Sigmoid colon (tissue), 7 donors: ENCODE results near the gene MAGOHB. TPM values are rescaled to one million over a fixed set of nuclear protein-coding genes. Genes with fewer than 3 reads are reported as not detected.
"Not testable (repeated sequence)": the region's sequence is repeated elsewhere in the genome, so short reads cannot be mapped to it uniquely, and the experiment has no call there.

Experiments
- DNase-seq: peaks from one replicate; pipeline ENCODE4 v3.0.0-alpha.2; 2019
- H3K27ac ChIP-seq, 4 donors: fragments of 200-600 bp; sonication (generic); one replicate each; pipeline ENCODE4 v1.5.1; 2016 to 2019; ENCODE audit warnings: mild to moderate bottlenecking in 1 of 4
- H3K27me3 ChIP-seq, 3 donors: fragments of 200-600 bp; sonication (generic); one replicate each; pipeline ENCODE4 v1.5.1; 2019; ENCODE audit warnings: mild to moderate bottlenecking in 1 of 3
- H3K36me3 ChIP-seq, 4 donors: fragments of 200-600 bp; sonication (generic); one replicate each; pipeline ENCODE4 v1.5.1; 2016 to 2019
- H3K4me1 ChIP-seq, 4 donors: fragments of 200-600 bp; sonication (generic); one replicate each; pipeline ENCODE4 v1.5.1; 2017 to 2019
- H3K4me3 ChIP-seq, 4 donors: fragments of 200-600 bp; sonication (generic); one replicate each; pipeline ENCODE4 v1.5.1; 2017 to 2019; ENCODE audit warnings: mild to moderate bottlenecking in 2 of 4, moderate library complexity in 1 of 4
- H3K9me3 ChIP-seq, 4 donors: fragments of 200-600 bp in 3 of 4; sonication (generic) in 3 of 4; one replicate each; pipeline versions ENCODE4 v1.5.1 to v1.6.1; 2013 to 2019
- CTCF ChIP-seq, 4 experiments: fragments of 450-650 bp in 3 of 4; fragments of 200-600 bp in 1 of 4; IDR thresholded peaks; one replicate each; pipeline ENCODE4 v1.5.1; 2016 to 2019; ENCODE audit warnings: antibody characterized with exemption in 4 of 4, mild to moderate bottlenecking in 3 of 4, moderate library complexity in 2 of 4
- EP300 ChIP-seq, 4 donors: sonication (generic); formaldehyde crosslinking; IDR thresholded peaks; one replicate each; pipeline ENCODE4 v1.6.1; 2017; ENCODE audit warnings: antibody characterized with exemption in 4 of 4
- POLR2A ChIP-seq, 2 donors: fragments of 450-650 bp; IDR thresholded peaks; one replicate each; pipeline ENCODE4 v1.6.1; 2016; ENCODE audit warnings: antibody characterized with exemption in 2 of 2, mild to moderate bottlenecking in 2 of 2, moderate library complexity in 2 of 2
- POLR2AphosphoS5 ChIP-seq, 4 donors: sonication (generic); formaldehyde crosslinking; IDR thresholded peaks; one replicate each; pipeline ENCODE4 v1.6.1; 2017; ENCODE audit warnings: antibody characterized with exemption in 4 of 4
- WGBS, 2 donors: extraction: QIAGEN DNeasy Blood & Tissue Kit; methylation state at CpG; one replicate each; pipeline ENCODE4 v1.1.7; 2013; 5-methylcytosine and 5-hydroxymethylcytosine counted together
- intact Hi-C: fragments of 100-400 bp; cut with DNase I; formaldehyde crosslinking; loops from one replicate; pipeline ENCODE4 v1.15.1; 2023
- polyA plus RNA-seq, 3 donors: library from polyadenylated mRNA; stranded (reverse); fragments of 200-250 nt; gene quantifications; one replicate each; pipeline ENCODE4 v1.2.3, GENCODE V29; 2013
- total RNA-seq, 4 donors: library from RNA; depleted of rRNA; stranded (reverse); fragments of >200 nt; gene quantifications; one replicate each; pipeline ENCODE4 v1.1.0, GENCODE V29; 2016
- donor health status: healthy with polysubstance abuse.
- donor health status: Bipolar disorder and iron deficiency.
- donor health status: healthy.

MAGOHB gene
- total and polyA plus RNA-seq, 7 donors: 8.6 to 25.7 (median 17.4) TPM

DNA sequence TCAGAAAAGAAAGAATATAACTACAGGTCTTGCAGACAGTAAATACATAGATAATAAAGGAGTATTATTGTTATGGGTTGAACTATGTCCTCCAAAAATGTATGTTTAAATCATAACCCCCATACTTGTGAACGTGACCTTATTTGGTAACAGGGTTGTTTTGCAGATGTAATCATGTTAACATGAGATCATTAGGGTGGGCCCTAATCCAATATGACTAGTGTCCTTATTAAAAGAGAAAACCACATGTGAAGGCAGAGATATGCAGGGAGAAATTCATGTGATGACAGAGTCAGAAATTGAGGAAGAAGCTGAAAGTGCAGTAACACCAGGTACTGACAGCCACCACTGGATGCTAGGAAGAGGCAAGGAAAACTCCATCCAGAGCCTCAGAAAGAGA, 29.0 kb downstream of the MAGOHB start:
- DNase-seq: no peak
- 56 to 76% methylated on average over 1 of the region's 1 CpG for WGBS, 2 donors
- Histone ChIP-seq H3K4me3 (no peak overlapping the region), H3K36me3 (peaks cover 0 to 8% (median 0%) of the 10 kb centered on the region in 4 donors), H3K9me3 (no peaks in the 10 kb centered on the region), H3K27me3 (no peaks in the 10 kb centered on the region), H3K27ac (no peak overlapping the region), H3K4me1 (no peaks in the 10 kb centered on the region)
- intact Hi-C loops: no loop called here
- TF ChIP-seq EP300 (IDR thresholded peaks at IDR 0.05): no peak

GRCh38 chr12:10582704-10583103, 30.7 kb downstream of the MAGOHB start:
- peaks cover 0 to 5% (median 0%) of the 10 kb centered on the region in 4 donors for H3K36me3 ChIP-seq
- no peak overlapping the region for H3K4me3 ChIP-seq
- intact Hi-C loops: no loop called here
- 91 to 97% methylated on average over 3 of the region's 3 CpGs for WGBS, 2 donors
- H3K4me1 ChIP-seq: no peaks in the 10 kb centered on the region
- DNase-seq: no peak
- H3K9me3 ChIP-seq: no peaks in the 10 kb centered on the region
- no peak overlapping the region for H3K27ac ChIP-seq
- H3K27me3 ChIP-seq: no peaks in the 10 kb centered on the region
- TF ChIP-seq EP300 (IDR thresholded peaks at IDR 0.05) (no peak), POLR2A (IDR thresholded peaks at IDR 0.05) (no peak), CTCF (IDR thresholded peaks at IDR 0.05) (no peak), POLR2AphosphoS5 (IDR thresholded peaks at IDR 0.05) (no peak)

GRCh38 chr12:10582133-10582532, 31.3 kb downstream of the MAGOHB start:
- H3K36me3 ChIP-seq, H3K4me1 ChIP-seq, intact Hi-C loops, DNase-seq, H3K4me3 ChIP-seq, H3K27ac ChIP-seq, H3K27me3 ChIP-seq, H3K9me3 ChIP-seq: not testable (repeated sequence)
- WGBS, 2 donors: 84 to 92% methylated on average over 3 of the region's 3 CpGs

DNA sequence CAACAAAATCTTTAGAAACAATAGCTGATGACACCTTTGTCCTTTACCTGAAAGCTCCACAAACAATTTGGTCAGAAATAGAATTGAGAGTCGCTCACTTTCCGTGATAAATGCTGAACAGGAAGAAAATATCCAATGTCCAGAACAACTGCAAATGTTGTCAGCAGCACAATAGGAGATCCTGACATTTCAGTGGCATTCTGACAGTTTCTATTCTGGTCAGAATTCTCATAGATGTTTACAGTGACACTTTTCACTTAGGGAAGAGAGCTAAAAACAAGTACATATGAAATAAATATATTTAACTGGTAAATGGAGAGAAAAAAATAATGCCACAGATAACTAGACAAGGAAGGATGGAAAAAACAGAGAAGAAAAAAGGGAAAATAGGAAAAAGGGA, 39.1 kb downstream of the MAGOHB start:
- H3K4me1 ChIP-seq: no peaks in the 10 kb centered on the region
- no peaks in the 10 kb centered on the region for H3K9me3 ChIP-seq
- 84 to 89% methylated on average over 2 of the region's 2 CpGs for WGBS, 2 donors
- H3K27ac ChIP-seq: no peak overlapping the region
- peaks cover 0 to 3% (median 0%) of the 10 kb centered on the region in 3 donors for H3K27me3 ChIP-seq
- intact Hi-C loops: no loop called here
- TF ChIP-seq EP300 (IDR thresholded peaks at IDR 0.05): no peak
- no peak for TF ChIP-seq POLR2A (IDR thresholded peaks at IDR 0.05)
- no peak for TF ChIP-seq CTCF (IDR thresholded peaks at IDR 0.05)
- TF ChIP-seq POLR2AphosphoS5 (IDR thresholded peaks at IDR 0.05): no peak
- DNase-seq: no peak
- no peaks in the 10 kb centered on the region for H3K36me3 ChIP-seq
- no peak overlapping the region for H3K4me3 ChIP-seq

GRCh38 chr12:10572021-10572490, 41.4 kb downstream of the MAGOHB start:
- H3K27me3 ChIP-seq, intact Hi-C loops, H3K4me1 ChIP-seq, H3K4me3 ChIP-seq, H3K27ac ChIP-seq, H3K9me3 ChIP-seq, H3K36me3 ChIP-seq, DNase-seq: not testable (repeated sequence)
- WGBS, 2 donors: 55 to 64% methylated on average over 3 of the region's 3 CpGs

GRCh38 chr12:10571141-10571540, 42.3 kb downstream of the MAGOHB start:
- TF ChIP-seq POLR2A (IDR thresholded peaks at IDR 0.05) (no peak), CTCF (IDR thresholded peaks at IDR 0.05) (no peak), POLR2AphosphoS5 (IDR thresholded peaks at IDR 0.05) (no peak), EP300 (IDR thresholded peaks at IDR 0.05) (no peak)
- Histone ChIP-seq H3K27me3 (peaks cover 0 to 3% (median 0%) of the 10 kb centered on the region in 3 donors), H3K27ac (no peak overlapping the region), H3K4me1 (no peaks in the 10 kb centered on the region), H3K9me3 (no peaks in the 10 kb centered on the region), H3K4me3 (no peak overlapping the region), H3K36me3 (no peaks in the 10 kb centered on the region)
- intact Hi-C loops: no loop called here
- 88 to 92% methylated on average over 11 of the region's 11 CpGs for WGBS, 2 donors
- no peak for DNase-seq
